HEK293 (cell line): ENCODE results near the gene KATNB1.

Source experiments
- CTCF ChIA-PET: fragments of 350-600 bp; formaldehyde crosslinking; extraction: SDS; loops from one replicate; lab custom pipeline; 2021; ENCODE audit warnings: antibody characterized with exemption; lab: Yijun Ruan, JAX
- POLR2A ChIA-PET: fragments of 300-600 bp; formaldehyde crosslinking; extraction: SDS; loops from one replicate; lab custom pipeline; 2020; ENCODE audit warnings: antibody characterized with exemption, inconsistent platforms; lab: Yijun Ruan, JAX
- H3K27ac ChIP-seq: fragments of 200-500 bp; sonication (Bioruptor generic); 2 replicates; pipeline ENCODE4 v1.5.1; 2014; ENCODE audit warnings: low read depth, low read length, control low read depth, inconsistent platforms; ENCODE audit errors: extremely low read depth
- H3K36me3 ChIP-seq, 2 experiments: fragments of 200-500 bp in 1 of 2; sonication (Bioruptor generic) in 1 of 2; 1 replicate in 1 of 2; 2 replicates in 1 of 2; pipeline ENCODE4 v1.5.1; 2014 to 2017; ENCODE audit warnings: inconsistent platforms in 2 of 2, low read length in 2 of 2; ENCODE audit not compliant: control insufficient read depth in 2 of 2, insufficient read depth in 1 of 2
- H3K4me1 ChIP-seq: fragments of 200-500 bp; sonication (Bioruptor generic); 2 replicates; pipeline ENCODE4 v1.5.1; 2014; ENCODE audit warnings: mild to moderate bottlenecking, low read length, inconsistent platforms; ENCODE audit not compliant: control insufficient read depth, insufficient read depth
- H3K4me3 ChIP-seq: 2 replicates; pipeline ENCODE4 v1.5.1; 2011; ENCODE audit warnings: low read depth, mild to moderate bottlenecking, control low read depth, low read length, moderate library complexity
- H3K9me3 ChIP-seq: fragments of 200-500 bp; sonication (Bioruptor generic); 2 replicates; pipeline ENCODE4 v1.5.1; 2014; ENCODE audit warnings: low read depth, low read length, inconsistent platforms; ENCODE audit not compliant: control insufficient read depth, insufficient read depth
- HOXC10 ChIP-seq: sonication (generic); formaldehyde crosslinking; IDR thresholded peaks from 2 replicates; pipeline ENCODE4 v1.8.1; 2023; ENCODE audit warnings: mild to moderate bottlenecking, missing genetic modification reagents
- KLF1 ChIP-seq: fragments of 450-650 bp; formaldehyde crosslinking; IDR thresholded peaks from 2 replicates; pipeline ENCODE4 v1.5.1; 2016; ENCODE audit warnings: missing biosample characterization, missing genetic modification characterization
- KLF16 ChIP-seq: fragments of 450-650 bp; formaldehyde crosslinking; IDR thresholded peaks from 2 replicates; pipeline ENCODE4 v1.5.1; 2017; ENCODE audit warnings: missing biosample characterization, missing genetic modification characterization
- MZF1 ChIP-seq: fragments of 450-650 bp; formaldehyde crosslinking; IDR thresholded peaks from 2 replicates; pipeline ENCODE4 v1.5.1; 2017; ENCODE audit warnings: missing biosample characterization, missing genetic modification characterization, borderline replicate concordance
- OSR2 ChIP-seq: fragments of 450-650 bp; formaldehyde crosslinking; IDR thresholded peaks from 2 replicates; pipeline ENCODE4 v1.5.1; 2016; ENCODE audit warnings: missing biosample characterization, missing genetic modification characterization
- RBAK ChIP-seq: fragments of 450-650 bp; formaldehyde crosslinking; IDR thresholded peaks from 2 replicates; pipeline ENCODE4 v1.5.1; 2016; ENCODE audit warnings: missing biosample characterization, missing genetic modification characterization
- SCRT1 ChIP-seq: fragments of 450-650 bp; formaldehyde crosslinking; IDR thresholded peaks from 2 replicates; pipeline ENCODE4 v1.5.1; 2016; ENCODE audit warnings: missing biosample characterization, missing genetic modification characterization, borderline replicate concordance
- TRIM28 ChIP-seq: IDR thresholded peaks from 2 replicates; pipeline ENCODE4 v1.6.1; 2011; ENCODE audit warnings: low read length, control low read depth, borderline replicate concordance
- ZBTB1 ChIP-seq: fragments of 450-650 bp; formaldehyde crosslinking; IDR thresholded peaks from 2 replicates; pipeline ENCODE4 v1.5.1; 2016; ENCODE audit warnings: missing biosample characterization, missing genetic modification characterization
- ZBTB21 ChIP-seq: fragments of 450-650 bp; formaldehyde crosslinking; IDR thresholded peaks from 2 replicates; pipeline ENCODE4 v1.5.1; 2017; ENCODE audit warnings: missing biosample characterization, missing genetic modification characterization
- ZBTB26 ChIP-seq: fragments of 450-650 bp; formaldehyde crosslinking; optimal IDR thresholded peaks from 2 replicates; pipeline ENCODE3; 2016; ENCODE audit warnings: missing biosample characterization, mild to moderate bottlenecking, missing genetic modification characterization
- ZBTB8A ChIP-seq: fragments of 450-650 bp; formaldehyde crosslinking; IDR thresholded peaks from 2 replicates; pipeline ENCODE4 v1.5.1; 2016; ENCODE audit warnings: missing biosample characterization, missing genetic modification characterization
- ZNF121 ChIP-seq: fragments of 450-650 bp; formaldehyde crosslinking; IDR thresholded peaks from 2 replicates; pipeline ENCODE4 v1.5.1; 2016; ENCODE audit warnings: missing biosample characterization, missing genetic modification characterization
- ZNF138 ChIP-seq: fragments of 450-650 bp; formaldehyde crosslinking; IDR thresholded peaks from 2 replicates; pipeline ENCODE4 v1.5.1; 2016; ENCODE audit warnings: missing biosample characterization, missing genetic modification characterization, borderline replicate concordance
- ZNF23 ChIP-seq: fragments of 450-650 bp; formaldehyde crosslinking; IDR thresholded peaks from 2 replicates; pipeline ENCODE4 v1.5.1; 2016; ENCODE audit warnings: missing biosample characterization, missing genetic modification characterization, borderline replicate concordance
- ZNF426 ChIP-seq: fragments of 450-650 bp; formaldehyde crosslinking; IDR thresholded peaks from 2 replicates; pipeline ENCODE4 v1.5.1; 2017; ENCODE audit warnings: missing biosample characterization, missing genetic modification characterization, mild to moderate bottlenecking, inconsistent platforms, moderate library complexity
- ZNF571 ChIP-seq: fragments of 450-650 bp; formaldehyde crosslinking; IDR thresholded peaks from 2 replicates; pipeline ENCODE4 v1.5.0; 2017; ENCODE audit warnings: missing biosample characterization, missing genetic modification characterization
- ZNF610 ChIP-seq: fragments of 450-650 bp; formaldehyde crosslinking; IDR thresholded peaks from 2 replicates; pipeline ENCODE4 v1.5.1; 2016; ENCODE audit warnings: missing biosample characterization, missing genetic modification characterization, borderline replicate concordance
- ZNF624 ChIP-seq: fragments of 450-650 bp; formaldehyde crosslinking; IDR thresholded peaks from 2 replicates; pipeline ENCODE4 v1.5.1; 2017; ENCODE audit warnings: missing biosample characterization, missing genetic modification characterization
- ZNF626 ChIP-seq: fragments of 450-650 bp; sonication (Bioruptor Pico); formaldehyde crosslinking; IDR thresholded peaks from 2 replicates; pipeline ENCODE4 v1.5.1; 2018; ENCODE audit warnings: missing biosample characterization, missing genetic modification characterization, inconsistent platforms
- ZNF670 ChIP-seq: fragments of 450-650 bp; formaldehyde crosslinking; IDR thresholded peaks from 2 replicates; pipeline ENCODE4 v1.5.1; 2016; ENCODE audit warnings: missing biosample characterization, missing genetic modification characterization, low read depth
- ZNF701 ChIP-seq: fragments of 450-650 bp; formaldehyde crosslinking; IDR thresholded peaks from 2 replicates; pipeline ENCODE4 v1.5.1; 2016; ENCODE audit warnings: missing biosample characterization, missing genetic modification characterization
- ZNF704 ChIP-seq: fragments of 450-650 bp; formaldehyde crosslinking; IDR thresholded peaks from 2 replicates; pipeline ENCODE4 v1.5.1; 2016; ENCODE audit warnings: missing biosample characterization, missing genetic modification characterization
- ZNF830 ChIP-seq: fragments of 450-650 bp; IDR thresholded peaks from 2 replicates; pipeline ENCODE4 v1.5.0; 2018; ENCODE audit warnings: missing biosample characterization, missing genetic modification characterization, low read depth, mild to moderate bottlenecking, moderate library complexity
- ZSCAN30 ChIP-seq: fragments of 450-650 bp; IDR thresholded peaks from 2 replicates; pipeline ENCODE4 v1.5.1; 2018; ENCODE audit warnings: missing biosample characterization, mild to moderate bottlenecking, missing genetic modification characterization, moderate library complexity
- ZXDB ChIP-seq: fragments of 450-650 bp; formaldehyde crosslinking; IDR thresholded peaks from 2 replicates; pipeline ENCODE4 v1.5.1; 2016; ENCODE audit warnings: missing biosample characterization, missing genetic modification characterization
- TF ChIP-seq, protein P1 (sequence below): fragments of 450-650 bp; formaldehyde crosslinking; IDR thresholded peaks from 2 replicates; pipeline ENCODE4 v1.5.1; 2016; ENCODE audit warnings: missing biosample characterization, missing genetic modification characterization
- TF ChIP-seq, protein P2 (sequence below): fragments of 450-650 bp; formaldehyde crosslinking; IDR thresholded peaks from 2 replicates; pipeline ENCODE4 v1.5.1; 2016; ENCODE audit warnings: missing biosample characterization, missing genetic modification characterization
- TF ChIP-seq, protein P3 (sequence below): fragments of 450-650 bp; formaldehyde crosslinking; IDR thresholded peaks from 2 replicates; pipeline ENCODE4 v1.5.1; 2016; ENCODE audit warnings: missing biosample characterization, missing genetic modification characterization

KATNB1 gene

GRCh38 chr16:57709663-57710062 is 25.9 kb upstream of the KATNB1 start:
- Histone ChIP-seq H3K36me3 (no peaks in the 10 kb centered on the region), H3K9me3 (no peaks in the 10 kb centered on the region)
- POLR2A ChIA-PET = no interaction called here
- TF ChIP-seq ZNF624 (tag by site-specific recombination) (no peak), ZNF830 (tag by site-specific recombination) (no peak), MZF1 (tag by site-specific recombination) (no peak), ZXDB (tag by site-specific recombination) (no peak), HOXC10 (CRISPR knock-in tag) (no peak), ZNF23 (no peak), KLF16 (no peak), KLF1 (no peak), ZNF138 (no peak), ZNF426 (tag by site-specific recombination) (no peak), ZNF626 (tag by site-specific recombination) (no peak), ZNF121 (tag by site-specific recombination) (no peak), ZBTB26 (tag by site-specific recombination) (no peak)
- TF ChIP-seq, protein P1, sequence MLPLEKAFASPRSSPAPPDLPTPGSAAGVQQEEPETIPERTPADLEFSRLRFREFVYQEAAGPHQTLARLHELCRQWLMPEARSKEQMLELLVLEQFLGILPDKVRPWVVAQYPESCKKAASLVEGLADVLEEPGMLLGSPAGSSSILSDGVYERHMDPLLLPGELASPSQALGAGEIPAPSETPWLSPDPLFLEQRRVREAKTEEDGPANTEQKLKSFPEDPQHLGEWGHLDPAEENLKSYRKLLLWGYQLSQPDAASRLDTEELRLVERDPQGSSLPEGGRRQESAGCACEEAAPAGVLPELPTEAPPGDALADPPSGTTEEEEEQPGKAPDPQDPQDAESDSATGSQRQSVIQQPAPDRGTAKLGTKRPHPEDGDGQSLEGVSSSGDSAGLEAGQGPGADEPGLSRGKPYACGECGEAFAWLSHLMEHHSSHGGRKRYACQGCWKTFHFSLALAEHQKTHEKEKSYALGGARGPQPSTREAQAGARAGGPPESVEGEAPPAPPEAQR = no peak
- TF ChIP-seq, protein P2, sequence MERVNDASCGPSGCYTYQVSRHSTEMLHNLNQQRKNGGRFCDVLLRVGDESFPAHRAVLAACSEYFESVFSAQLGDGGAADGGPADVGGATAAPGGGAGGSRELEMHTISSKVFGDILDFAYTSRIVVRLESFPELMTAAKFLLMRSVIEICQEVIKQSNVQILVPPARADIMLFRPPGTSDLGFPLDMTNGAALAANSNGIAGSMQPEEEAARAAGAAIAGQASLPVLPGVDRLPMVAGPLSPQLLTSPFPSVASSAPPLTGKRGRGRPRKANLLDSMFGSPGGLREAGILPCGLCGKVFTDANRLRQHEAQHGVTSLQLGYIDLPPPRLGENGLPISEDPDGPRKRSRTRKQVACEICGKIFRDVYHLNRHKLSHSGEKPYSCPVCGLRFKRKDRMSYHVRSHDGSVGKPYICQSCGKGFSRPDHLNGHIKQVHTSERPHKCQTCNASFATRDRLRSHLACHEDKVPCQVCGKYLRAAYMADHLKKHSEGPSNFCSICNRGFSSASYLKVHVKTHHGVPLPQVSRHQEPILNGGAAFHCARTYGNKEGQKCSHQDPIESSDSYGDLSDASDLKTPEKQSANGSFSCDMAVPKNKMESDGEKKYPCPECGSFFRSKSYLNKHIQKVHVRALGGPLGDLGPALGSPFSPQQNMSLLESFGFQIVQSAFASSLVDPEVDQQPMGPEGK (tag by site-specific recombination) = no peak
- TF ChIP-seq, all 188 proteins: peak for 0
- CTCF ChIA-PET = no interaction called here
- H3K4me3 ChIP-seq = no peak overlapping the region
- H3K27ac ChIP-seq = no peak overlapping the region
- H3K4me1 ChIP-seq = no peaks in the 10 kb centered on the region

DNA sequence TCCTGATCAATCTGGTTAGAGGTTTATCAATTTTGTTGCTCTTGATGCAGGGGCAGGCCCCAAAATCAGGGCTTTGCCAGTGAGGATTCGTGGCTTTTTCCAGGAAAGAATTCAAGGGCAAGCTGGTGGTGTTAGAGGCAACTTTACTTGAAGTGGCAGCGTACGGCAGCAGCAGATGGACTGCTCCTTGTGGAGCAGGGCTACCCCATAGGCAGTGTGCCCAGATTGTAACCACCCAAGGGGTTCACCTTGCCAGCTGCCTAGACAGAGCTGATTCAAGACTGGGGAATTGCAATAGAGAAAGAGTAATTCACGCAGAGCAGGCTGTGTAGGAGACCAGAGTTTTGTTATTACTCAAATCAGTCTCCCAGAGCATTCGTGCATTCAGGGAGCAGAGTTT is 24.2 kb upstream of the KATNB1 start:
- no peaks in the 10 kb centered on the region for H3K36me3 ChIP-seq
- CTCF ChIA-PET = interaction anchor here (1.1 to 2.0 kb wide), 2 partner anchors 12 to 39 kb away, joined by 3 to 5 read pairs; no protein-coding TSS in a partner anchor
- POLR2A ChIA-PET = no interaction called here
- no peak overlapping the region for H3K4me3 ChIP-seq
- H3K4me1 ChIP-seq = no peaks in the 10 kb centered on the region
- H3K9me3 ChIP-seq = no peaks in the 10 kb centered on the region
- no peak overlapping the region for H3K27ac ChIP-seq
- TF ChIP-seq ZBTB21 (tag by site-specific recombination) = no peak
- no peak for TF ChIP-seq ZNF704 (tag by site-specific recombination)
- no peak for TF ChIP-seq ZNF701
- TF ChIP-seq, protein P3, sequence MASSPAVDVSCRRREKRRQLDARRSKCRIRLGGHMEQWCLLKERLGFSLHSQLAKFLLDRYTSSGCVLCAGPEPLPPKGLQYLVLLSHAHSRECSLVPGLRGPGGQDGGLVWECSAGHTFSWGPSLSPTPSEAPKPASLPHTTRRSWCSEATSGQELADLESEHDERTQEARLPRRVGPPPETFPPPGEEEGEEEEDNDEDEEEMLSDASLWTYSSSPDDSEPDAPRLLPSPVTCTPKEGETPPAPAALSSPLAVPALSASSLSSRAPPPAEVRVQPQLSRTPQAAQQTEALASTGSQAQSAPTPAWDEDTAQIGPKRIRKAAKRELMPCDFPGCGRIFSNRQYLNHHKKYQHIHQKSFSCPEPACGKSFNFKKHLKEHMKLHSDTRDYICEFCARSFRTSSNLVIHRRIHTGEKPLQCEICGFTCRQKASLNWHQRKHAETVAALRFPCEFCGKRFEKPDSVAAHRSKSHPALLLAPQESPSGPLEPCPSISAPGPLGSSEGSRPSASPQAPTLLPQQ (tag by site-specific recombination) = no peak
- TF ChIP-seq ZNF610 (tag by site-specific recombination) = no peak
- no peak for TF ChIP-seq ZNF426 (tag by site-specific recombination)
- no peak for TF ChIP-seq SCRT1
- no peak for TF ChIP-seq ZBTB1 (tag by site-specific recombination)
- TF ChIP-seq ZNF670 = no peak
- no peak for TF ChIP-seq TRIM28
- TF ChIP-seq ZSCAN30 (tag by site-specific recombination) = no peak
- no peak for TF ChIP-seq ZNF571 (tag by site-specific recombination)
- no peak for TF ChIP-seq RBAK (tag by site-specific recombination)
- no peak for TF ChIP-seq ZBTB8A (tag by site-specific recombination)
- no peak for TF ChIP-seq OSR2 (tag by site-specific recombination)
- TF ChIP-seq MZF1 (tag by site-specific recombination) = no peak
